GM21529 (cell line): ENCODE data around the gene SOCS2.

ENCODE experiments used
- ATAC-seq: cut with Tn5 transposase; IDR thresholded peaks from one replicate; pipeline ENCODE4 v1.9.1; 2021; ENCODE audit not compliant: unreplicated experiment

SOCS2 gene

GRCh38 chr12:93565760-93566159 is 6.7 kb upstream of the SOCS2 start:
- no peak for ATAC-seq

- ATAC-seq, result no peak
These were observed 5.3 kb upstream of the SOCS2 start for GRCh38 chr12:93567174-93567573.

DNA sequence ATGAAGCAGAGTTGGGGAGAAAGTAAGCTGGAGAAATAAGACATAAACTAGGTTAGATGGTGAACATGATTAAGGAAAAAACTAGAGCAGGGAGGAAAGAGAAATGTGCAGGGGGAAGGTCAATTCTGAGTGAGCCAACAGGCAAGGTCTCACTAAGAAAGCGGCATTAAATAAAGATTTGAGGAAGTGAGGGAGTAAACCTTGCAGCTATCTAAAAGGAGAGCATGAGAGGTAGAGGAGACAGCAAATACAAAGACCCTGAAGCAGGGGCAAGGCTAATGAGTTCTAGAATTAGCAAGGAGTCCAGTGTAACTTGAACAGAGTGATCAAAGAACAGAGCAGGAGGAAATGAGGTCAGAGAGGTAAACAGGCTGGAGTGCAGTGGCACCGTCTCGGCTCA is 4.4 kb upstream of the SOCS2 start:
- no peak for ATAC-seq

DNA sequence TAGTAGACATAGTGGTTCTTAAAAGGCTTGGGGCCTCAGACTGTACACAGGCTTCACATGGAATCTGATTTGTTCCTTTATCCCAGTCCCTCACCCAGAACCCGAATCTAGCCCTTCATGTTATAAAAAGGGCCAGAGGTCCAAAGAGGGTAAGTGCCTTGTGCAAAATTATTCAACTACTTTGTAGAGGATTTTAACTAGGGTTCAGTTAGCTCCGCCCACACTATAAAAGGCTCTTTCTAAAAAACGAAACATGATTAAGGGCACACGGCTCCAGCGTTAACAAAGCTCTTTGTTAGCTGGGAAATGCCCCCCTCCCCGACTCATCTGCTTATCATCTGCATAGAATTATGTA is 3.2 kb upstream of the SOCS2 start:
- ATAC-seq, result no peak

DNA sequence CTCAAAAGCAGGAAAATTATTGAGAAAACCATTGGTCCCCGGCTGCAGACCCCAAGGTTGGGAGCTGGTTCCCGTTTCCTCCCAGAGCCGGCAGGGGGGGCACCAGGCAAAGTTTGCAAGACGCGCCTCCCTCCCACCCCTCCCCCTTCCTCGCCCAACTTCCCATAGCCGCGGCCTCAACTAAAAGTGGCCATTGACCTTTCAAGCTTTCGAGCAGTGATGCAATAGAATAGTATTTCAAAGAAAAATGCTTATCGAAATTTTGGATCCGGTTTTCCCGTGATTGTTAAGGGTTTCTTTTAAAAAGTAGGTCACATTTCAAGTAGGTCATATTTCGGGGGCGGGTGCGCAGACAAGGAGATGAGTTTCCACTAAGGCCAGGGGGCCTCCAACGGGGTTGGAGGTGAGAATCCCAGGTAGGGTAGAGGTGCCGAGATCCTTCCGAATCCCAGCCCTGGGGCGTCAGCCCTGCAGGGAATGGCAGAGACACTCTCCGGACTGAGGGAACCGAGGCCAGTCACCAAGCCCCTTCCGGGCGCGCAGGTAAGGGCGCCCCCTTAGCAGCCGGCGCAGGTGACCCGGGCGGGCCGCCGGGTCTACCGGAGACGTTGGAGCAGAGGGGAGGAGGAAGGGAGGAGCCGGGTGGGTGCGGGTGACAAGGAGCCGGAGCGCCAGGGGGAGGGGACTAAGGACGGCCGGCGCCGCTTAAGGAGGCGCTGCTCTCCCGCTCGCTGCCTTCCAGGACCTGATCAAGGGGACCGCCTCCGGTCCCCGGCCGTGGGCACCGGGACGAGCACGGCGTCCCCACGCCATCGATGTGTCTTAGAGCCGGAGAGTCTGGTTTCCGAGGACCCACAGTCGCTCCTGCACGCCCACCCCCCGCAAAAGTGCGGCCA is 2.6 kb upstream of the SOCS2 start:
- ATAC-seq, result peak; percentile 46

DNA sequence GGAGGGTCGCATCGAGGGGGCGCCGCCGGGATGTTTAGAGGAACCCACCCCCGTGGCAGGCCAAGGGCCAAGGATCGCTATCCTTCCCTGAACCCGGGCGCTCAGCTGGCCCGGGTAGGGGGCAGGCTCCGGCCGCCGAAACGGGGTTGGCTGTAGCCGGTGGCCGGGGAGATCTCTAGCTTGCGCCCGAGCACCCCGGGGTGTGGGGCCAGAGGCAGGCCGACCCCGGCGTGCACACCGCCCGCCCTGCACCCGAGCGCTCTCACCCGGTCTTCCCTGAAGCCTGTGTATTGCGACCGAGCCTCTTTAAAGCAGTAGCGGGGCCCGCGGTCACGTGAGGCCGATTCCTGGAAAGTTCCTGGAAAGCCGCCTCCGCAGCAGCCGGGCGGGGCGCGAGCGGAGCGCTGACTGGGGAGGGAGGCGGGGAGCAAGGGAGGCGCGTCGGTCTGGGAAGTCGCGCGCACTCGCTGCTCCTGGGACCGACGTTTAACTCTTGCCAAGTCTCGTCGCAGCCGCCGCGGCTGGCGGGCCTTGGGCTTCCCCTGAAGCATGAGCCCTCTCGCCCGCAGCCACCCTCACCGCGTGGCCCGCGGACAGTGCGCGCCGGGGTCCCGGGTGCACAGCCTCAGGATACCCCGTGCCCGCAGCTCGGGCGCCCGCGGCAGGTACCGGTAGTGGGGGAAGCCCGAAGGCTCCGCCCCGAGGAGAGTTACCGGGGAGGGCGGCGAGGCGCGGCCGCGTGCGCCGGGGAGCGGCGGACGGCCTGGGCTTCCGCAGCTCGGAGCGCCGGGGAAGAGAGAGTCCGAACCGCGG is 1.7 kb upstream of the SOCS2 start:
- ATAC-seq, result peak; percentile 53

GRCh38 chr12:93571365-93571924 is 1.0 kb upstream of the SOCS2 start:
- ATAC-seq, result peak; percentile 23

- ATAC-seq, result no peak
These were observed 457 bp downstream of the SOCS2 start for GRCh38 chr12:93572712-93573551.

DNA sequence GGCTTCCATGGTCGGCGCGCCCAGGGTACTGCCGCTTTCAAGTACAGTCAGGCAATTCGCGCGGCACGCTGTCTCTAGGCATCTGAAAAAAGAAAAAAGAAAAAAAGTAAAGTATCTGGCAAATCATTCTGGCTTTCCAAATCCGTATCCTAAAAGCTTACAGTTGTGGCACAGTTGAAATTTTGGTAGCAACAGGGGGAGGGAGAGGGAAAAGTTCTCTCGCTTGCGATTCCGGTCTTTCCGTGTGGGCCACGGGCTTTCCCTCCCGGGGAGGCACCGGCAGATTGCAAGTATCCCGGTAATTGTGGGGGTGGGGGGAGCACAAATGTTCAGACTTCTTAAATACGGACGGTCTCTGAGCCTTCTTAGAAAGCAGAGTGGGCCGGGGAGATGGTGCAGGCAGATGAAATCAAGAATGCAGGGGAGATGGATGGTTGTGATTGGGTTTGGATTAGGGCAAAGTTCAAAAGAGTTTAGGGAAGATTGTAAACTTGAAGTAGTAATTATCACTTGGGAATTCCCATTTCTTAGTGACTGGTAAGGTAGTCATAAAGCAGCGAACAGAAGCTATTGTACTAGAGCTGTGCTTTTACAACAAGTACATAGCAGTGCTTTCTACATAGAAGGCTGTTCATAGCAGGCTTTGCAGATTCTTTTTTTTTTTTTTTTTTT is 1.2 kb downstream of the SOCS2 start:
- ATAC-seq, result no peak

DNA sequence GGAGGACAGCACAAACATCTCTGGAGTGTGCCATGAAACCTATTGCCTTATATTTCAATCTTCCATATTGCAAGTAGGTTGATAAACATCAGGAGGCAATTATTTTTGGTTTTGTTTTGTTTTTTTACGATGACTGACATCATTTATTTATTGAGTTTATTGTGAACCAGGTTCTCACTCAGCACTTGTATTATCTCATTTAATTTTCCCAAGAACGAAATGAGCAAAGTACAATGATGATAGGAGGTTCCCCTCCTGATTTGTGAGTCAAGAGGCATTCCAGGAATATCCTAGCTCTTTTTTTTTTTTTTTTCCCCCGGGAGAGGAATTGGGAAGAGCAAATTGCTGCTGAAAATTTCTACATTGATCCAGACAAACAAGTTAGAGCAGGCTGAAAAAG is 4.7 kb downstream of the SOCS2 start:
- ATAC-seq, result no peak

DNA sequence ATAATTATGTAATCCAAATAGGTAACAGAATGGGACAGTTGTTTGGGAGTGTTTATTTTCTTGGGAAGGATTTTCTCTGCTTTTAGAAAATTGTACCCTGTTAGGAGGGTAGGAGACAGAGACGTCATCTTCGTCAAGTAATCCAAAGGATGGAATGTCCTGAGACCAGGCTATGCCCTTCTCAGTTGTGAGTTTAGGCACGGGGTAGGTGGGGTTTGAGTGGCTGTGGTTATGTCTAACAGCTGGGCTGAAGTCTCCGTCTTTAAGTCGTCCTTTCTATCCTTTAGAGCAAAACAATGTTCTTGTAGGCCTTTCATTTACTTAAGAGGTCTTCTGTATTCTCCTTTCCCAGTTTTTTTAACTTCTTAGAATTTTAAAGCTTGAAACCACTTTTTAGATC is 5.7 kb downstream of the SOCS2 start:
- ATAC-seq, result no peak

GRCh38 chr12:93580682-93581081 is 8.2 kb downstream of the SOCS2 start:
- no peak for ATAC-seq

GRCh38 chr12:93581370-93581769 is 8.9 kb downstream of the SOCS2 start:
- no peak for ATAC-seq

GRCh38 chr12:93582351-93582750 is 9.9 kb downstream of the SOCS2 start:
- ATAC-seq, result no peak

- no peak for ATAC-seq
These were observed 11.3 kb downstream of the SOCS2 start for GRCh38 chr12:93583627-93584392.

GRCh38 chr12:93585247-93585646 is 12.8 kb downstream of the SOCS2 start:
- ATAC-seq, result no peak

DNA sequence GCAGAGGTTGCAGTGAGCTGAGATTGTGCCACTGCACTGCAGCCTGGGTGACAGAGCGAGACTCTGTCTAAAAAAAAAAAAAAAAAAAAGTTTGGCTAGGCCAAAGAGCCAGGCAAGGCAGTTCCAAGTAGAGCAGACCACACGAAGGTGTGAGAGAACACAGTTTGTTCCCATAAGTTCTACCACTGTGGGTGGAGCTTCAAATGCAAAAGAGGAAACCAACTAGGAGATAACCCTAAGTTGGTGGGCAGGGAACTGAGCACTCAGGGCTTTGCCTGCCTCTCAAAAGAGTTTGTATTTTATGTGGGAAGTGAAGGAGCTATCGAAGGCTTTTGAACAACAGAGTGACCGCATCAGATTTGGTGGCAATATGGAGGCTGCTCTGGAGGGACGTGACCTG is 15.1 kb downstream of the SOCS2 start:
- no peak for ATAC-seq

DNA sequence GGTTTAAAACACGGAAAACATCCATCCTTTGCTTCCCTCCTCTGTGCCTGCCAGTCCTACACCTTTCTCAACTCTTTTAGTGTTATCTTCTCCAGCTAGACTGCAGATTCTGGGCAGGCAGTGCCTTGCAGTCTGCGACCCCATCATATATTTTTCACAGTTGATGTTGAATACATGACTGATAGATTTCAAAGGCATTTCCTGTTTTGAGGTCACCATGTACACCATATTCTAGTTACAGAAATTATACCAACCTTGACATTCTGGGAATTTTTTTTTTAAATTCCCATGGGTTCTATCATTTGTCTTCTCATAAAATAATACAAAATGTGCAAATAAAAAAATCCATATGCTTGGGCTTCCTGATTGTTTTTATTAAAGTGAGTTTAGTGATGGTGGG is 16.6 kb downstream of the SOCS2 start:
- ATAC-seq, result no peak

- peak; percentile 94 for ATAC-seq
These were observed 18.8 kb downstream of the SOCS2 start for GRCh38 chr12:93591137-93591868.
